HG02642 (cell line): ENCODE data around the gene RIMS1.
A peak's percentile ranks its signal among the peaks of the same experiment; 100 is the strongest.

Experiments
- ATAC-seq: cut with Tn5 transposase; IDR thresholded peaks from one replicate; pipeline ENCODE4 v1.9.1; 2021; ENCODE audit warnings: mild to moderate bottlenecking; ENCODE audit not compliant: unreplicated experiment, poor library complexity

The RIMS1 gene

DNA sequence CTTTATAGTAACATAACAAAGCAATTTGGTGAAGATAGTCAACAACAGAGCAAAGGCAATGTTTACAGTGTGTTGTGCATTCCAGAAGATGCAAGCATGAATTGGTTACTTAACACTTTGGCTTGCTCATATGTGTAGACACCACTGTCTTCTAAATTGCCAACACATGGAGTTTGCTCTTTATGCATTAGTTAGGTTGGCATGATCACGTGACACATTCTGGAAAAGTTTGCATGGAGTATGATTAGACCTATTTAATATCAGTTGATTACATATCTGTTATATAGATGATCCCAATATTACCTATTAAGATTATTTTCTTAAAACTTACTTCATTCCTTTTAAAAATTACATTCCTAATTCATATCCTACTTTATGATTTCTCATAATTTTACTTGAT is 197.6 kb downstream of the RIMS1 start:
- ATAC-seq = no peak

DNA sequence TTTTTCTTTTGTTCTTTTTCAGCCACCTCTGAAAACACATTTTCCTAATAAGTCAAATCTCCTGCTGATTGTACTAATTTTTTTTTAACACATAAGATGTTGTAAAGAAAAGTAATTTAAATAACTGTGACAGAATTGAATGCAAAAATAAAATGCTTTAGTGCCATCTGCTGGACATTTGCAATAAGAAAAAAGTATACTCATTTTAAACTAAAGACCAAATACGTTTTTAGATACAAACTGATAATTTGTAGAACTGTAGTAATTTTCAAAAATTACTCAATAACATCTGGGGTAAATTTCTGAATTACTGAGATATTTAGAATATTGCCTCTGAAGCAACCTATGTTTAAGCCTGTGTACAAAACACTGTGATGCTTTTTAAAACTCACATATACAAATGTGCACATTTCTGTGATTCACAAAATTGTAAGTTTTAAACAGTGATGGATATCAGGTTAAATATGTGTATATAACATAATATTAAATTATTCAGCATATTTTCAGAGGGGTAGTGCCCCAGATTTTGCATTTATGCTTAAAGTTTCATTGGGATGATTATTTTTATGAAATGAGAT is 198.7 kb downstream of the RIMS1 start:
- ATAC-seq = no peak

GRCh38 chr6:72094506-72094905 is 208.2 kb downstream of the RIMS1 start:
- no peak for ATAC-seq

- ATAC-seq = no peak
These were observed 216.2 kb downstream of the RIMS1 start for GRCh38 chr6:72102561-72102960.

- no peak for ATAC-seq
These were observed 225.3 kb downstream of the RIMS1 start for GRCh38 chr6:72111611-72112010.

GRCh38 chr6:72130327-72130726 is 244.0 kb downstream of the RIMS1 start:
- ATAC-seq = no peak

DNA sequence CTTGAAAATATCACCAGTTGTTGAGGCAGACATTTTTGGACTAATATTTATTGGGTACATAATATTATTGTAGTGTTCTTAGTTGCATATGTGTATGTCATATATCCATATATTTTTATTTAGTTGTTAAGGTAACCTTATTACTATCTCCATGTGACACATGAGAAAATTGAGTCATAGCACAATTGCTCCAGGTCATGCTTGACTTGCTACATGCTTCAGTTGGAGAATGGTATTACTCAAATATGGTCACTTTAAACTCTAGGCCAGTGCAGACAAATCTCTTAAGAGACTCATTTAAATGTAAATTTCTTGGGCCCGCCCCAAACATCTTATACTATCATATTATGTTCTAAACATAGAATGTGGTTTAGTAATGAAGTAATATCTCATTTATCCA is 246.1 kb downstream of the RIMS1 start:
- ATAC-seq = no peak

GRCh38 chr6:72132851-72133250 is 246.5 kb downstream of the RIMS1 start:
- no peak for ATAC-seq

DNA sequence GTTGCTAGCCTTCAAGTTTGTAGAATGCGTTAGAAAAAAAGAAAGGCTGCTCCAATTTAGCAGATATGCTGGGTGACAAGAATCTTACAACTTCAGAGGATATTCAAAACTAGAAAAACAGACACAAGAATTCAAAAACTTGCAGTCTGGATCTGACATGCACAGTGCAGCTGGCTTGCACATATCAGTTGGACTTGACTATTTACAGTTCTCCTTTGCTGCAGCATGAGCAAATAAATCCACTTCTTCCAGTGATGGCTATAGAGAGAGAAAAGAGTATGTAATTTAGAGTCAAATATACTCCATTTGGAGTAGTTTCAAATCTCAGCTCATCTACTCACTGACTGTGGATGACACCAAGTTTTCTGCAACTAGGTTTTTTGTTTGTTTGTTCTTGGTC is 247.0 kb downstream of the RIMS1 start:
- no peak for ATAC-seq

GRCh38 chr6:72140795-72141194 is 254.4 kb downstream of the RIMS1 start:
- ATAC-seq = no peak

- ATAC-seq = no peak
These were observed 263.4 kb downstream of the RIMS1 start for GRCh38 chr6:72149715-72150114.

DNA sequence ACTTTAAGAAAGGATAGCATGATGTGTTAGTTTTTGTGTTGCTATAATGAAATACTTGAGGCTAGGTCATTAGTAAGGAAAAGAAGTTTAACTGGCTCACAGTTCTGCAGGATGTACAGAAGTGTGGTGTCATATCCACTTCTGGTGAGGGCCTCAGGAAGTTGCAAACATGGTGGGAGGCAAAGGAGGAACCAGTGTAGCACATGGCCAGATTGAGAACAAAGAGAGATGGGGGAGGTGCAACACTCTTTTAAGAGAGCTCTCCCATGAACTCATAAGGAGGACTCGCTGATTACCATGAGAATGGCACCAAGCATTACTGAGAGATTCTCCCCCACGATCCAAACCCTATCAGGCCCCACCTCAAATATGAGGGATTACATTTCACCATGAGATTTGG is 265.4 kb downstream of the RIMS1 start:
- ATAC-seq = no peak

DNA sequence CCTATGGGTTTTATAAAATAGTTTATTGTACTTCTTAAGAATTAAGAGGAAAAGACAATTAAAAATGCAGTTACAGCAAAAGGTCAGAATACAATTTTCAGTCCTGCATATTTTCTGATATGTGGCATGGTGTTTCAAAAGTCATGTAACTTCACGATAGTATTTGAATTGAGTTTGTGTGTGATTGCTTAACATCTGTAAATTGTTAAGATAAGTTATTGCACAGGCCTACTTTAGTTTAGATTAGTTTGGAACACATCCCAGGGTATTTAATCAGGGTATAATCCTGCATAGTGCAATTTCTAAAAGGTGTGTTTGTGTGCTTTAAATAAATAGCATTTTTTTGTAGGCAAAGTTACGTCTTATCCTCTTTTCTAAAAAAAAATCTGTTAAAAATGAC is 289.6 kb downstream of the RIMS1 start:
- no peak for ATAC-seq

DNA sequence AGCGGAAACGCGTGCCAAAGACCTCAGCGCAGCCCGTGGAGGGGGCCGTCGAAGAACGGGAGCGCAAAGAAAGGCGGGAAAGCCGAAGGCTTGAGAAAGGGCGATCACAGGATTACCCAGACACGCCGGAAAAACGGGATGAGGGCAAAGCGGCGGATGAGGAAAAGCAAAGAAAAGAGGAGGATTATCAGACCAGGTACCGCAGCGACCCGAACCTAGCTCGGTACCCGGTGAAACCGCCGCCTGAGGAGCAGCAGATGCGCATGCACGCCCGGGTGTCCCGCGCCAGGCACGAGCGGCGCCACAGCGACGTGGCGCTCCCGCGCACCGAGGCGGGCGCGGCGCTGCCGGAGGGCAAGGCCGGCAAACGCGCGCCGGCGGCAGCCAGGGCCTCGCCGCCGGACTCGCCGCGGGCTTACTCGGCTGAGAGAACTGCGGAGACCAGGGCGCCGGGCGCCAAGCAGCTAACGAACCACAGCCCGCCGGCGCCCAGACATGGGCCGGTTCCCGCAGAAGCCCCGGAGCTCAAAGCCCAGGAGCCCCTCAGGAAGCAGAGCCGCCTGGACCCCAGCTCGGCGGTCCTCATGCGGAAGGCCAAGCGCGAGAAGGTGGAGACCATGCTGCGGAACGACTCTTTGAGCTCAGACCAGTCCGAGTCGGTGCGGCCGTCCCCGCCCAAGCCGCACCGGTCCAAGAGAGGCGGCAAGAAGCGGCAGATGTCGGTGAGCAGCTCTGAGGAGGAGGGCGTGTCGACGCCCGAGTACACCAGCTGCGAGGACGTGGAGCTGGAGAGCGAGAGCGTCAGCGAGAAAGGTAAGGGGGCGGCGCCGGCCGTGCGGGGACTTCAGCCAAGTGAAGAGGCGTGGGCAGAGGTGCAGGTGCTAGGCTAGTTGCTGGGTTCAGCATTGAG is 296.2 kb downstream of the RIMS1 start:
- ATAC-seq = peak; percentile 77

DNA sequence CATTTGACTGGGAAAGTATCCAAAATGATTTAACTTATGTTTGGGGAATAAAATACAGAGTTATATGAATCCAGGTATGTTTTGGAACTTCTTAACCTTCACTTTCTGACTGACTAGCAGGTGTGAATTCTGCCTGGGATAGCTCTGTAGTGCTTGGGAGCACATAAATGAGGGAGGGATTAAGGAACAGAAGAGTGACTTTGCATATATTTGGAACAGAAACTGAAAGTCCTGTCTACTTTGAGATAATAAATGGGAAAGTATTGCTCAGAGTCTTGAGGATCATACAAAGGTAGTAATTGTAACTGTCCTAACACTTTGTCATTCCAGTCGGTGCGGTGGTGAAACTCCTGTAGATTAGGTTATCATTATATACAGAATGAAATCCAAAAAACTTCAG is 317.6 kb downstream of the RIMS1 start:
- no peak for ATAC-seq

DNA sequence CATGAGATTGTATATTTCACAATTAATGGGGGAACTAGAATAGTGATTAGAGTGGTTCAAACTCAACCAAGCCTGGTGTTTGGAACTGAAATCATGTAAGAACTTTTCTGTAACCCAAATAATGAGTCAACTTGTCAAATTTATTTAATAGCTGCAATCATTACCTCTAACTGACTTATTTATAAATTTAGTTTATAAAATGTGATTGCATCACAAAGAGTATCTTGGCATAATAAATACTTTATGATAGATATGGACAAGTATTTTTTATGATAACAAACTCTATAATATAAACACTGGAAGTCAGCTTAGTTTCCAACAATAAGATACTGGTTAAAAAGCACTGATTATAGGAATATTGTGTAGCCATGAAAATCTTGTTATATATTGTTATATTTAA is 319.1 kb downstream of the RIMS1 start:
- ATAC-seq = no peak

GRCh38 chr6:72206606-72207005 is 320.3 kb downstream of the RIMS1 start:
- ATAC-seq = no peak

DNA sequence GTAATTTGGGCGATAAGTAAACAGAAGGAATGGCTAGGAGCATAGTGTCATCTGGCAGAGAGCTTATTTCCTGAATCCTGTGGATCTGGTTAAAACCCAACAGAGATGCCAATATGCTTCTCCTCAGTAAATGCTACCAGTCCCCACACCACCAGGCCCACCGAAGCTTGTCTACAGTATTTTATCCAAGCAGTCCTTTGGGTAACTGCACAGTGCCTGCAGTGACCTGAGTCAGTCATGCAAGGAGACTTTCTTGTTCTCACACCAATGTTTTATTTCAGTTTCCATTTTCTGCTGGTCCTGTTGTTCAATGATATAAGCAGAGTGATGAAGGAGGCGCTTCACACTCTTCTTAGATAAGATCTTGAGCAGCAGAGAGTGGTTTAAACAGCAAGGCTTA is 326.3 kb downstream of the RIMS1 start:
- no peak for ATAC-seq

DNA sequence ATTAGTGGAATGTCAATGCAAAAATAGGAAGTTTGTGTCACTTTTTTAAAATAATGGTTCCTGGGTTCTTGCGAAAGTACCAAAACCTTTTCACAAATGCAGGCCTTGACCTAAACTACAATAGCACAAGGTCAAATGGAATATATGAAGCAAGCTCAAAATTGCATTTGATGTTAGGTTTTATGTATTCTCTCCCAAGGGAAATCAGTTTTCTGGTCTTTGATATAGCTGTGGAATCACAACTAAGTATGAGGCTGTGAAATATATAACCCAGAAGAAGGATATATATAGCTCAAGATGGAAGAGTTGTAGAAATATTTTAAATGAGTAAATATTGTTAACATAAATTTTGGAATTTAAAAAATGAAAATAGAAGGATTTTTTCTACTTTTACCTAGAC is 327.3 kb downstream of the RIMS1 start:
- ATAC-seq = no peak

DNA sequence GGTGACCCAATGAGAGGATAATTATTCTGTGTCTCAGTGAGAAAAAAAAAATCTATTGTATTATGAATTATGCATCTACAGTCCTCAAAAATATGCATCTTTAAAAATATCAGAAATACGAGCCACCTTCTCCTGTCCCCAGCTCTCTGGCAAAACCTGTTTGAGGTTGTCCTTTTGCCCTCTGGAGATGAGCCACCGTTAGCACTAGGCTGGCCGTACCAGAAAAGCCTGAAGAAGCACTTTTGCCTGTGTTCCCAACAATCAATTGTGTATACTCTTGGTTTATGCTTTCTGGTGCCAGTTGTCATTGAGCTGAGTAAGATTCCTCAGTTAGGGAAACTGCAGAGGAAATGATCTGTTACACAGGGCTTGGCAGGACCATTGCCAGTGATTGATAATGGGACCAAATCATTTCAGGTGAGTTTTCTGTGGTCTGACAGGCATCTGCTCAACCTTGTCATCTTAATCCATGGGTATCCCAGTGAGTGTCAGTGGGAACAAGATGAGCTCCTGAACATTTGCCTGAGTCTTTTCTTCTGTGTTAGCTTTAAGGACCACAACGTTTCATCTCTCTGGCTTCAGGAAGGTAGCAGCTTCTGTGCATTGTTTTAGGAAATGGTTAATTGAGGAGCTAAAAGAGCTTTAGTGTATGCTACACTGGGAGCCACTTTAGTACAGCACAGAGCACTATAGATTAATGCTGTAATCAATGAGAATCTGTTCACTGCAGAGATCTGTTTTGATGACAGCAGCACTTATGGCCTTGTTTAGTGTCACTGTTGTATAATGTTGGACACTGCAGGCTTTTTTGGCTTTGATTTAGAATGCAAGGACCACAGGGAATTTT is 330.1 kb downstream of the RIMS1 start:
- no peak for ATAC-seq

- no peak for ATAC-seq
These were observed 331.3 kb downstream of the RIMS1 start for GRCh38 chr6:72217626-72218025.
